ENCODE measurements around the gene RHOB. TPM values are rescaled to one million over a fixed set of nuclear protein-coding genes. Genes with fewer than 3 reads are reported as not detected.
"Not testable (repeated sequence)": the region's sequence is repeated elsewhere in the genome, so short reads cannot be mapped to it uniquely, and the experiment has no call there.

The RHOB gene
- total RNA-seq, 2 donors from 2014 or later: 376 to 784 TPM

DNA sequence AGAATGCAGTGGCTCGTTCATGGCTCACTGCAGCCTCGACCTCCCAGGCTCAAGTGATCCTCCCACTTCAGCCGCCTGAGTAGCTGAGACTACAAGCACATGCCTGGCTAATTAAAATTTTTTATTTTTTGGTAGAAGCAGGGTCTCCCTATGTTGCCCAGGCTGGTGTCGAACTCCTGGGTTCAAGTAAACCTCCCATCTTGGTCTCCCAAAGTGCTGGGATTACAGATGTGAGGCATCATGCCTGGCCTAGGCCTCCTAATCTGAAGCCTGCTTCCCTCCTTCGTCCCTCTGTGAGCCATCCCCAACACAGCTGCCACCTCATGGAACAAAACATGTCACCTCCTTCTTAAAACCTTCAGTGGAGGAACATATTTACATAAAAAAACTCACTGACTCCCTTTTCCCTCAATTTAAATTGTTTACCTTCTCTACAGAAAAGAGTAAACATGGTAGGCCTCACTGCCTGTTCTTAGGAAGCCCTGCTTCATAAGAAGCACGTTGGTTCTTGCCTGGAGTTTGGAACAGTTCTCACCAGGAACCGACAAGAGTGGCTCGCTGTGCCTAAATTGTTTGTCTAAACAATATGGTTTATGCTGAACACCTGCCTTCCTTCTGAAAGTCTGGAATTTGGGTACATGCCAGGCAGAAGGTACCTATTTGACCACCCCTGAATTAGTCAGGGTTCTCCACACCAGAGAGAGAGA is 12.1 kb upstream of the RHOB start:
- Histone ChIP-seq H3K27me3 (no peaks in the 10 kb centered on the region), H3K9me3 (no peaks in the 10 kb centered on the region), H3K4me3 (no peak overlapping the region), H3K36me3 (replicated peaks in 1 of 2; ENCODE audit: insufficient read depth in 1 of 2, low read depth in 2 of 2) (no peaks in the 10 kb centered on the region), H3K4me1 (peaks cover 33% of the 10 kb centered on the region), H3K27ac (no peak overlapping the region)
- TF ChIP-seq, protein P1, sequence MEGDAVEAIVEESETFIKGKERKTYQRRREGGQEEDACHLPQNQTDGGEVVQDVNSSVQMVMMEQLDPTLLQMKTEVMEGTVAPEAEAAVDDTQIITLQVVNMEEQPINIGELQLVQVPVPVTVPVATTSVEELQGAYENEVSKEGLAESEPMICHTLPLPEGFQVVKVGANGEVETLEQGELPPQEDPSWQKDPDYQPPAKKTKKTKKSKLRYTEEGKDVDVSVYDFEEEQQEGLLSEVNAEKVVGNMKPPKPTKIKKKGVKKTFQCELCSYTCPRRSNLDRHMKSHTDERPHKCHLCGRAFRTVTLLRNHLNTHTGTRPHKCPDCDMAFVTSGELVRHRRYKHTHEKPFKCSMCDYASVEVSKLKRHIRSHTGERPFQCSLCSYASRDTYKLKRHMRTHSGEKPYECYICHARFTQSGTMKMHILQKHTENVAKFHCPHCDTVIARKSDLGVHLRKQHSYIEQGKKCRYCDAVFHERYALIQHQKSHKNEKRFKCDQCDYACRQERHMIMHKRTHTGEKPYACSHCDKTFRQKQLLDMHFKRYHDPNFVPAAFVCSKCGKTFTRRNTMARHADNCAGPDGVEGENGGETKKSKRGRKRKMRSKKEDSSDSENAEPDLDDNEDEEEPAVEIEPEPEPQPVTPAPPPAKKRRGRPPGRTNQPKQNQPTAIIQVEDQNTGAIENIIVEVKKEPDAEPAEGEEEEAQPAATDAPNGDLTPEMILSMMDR (IDR thresholded peaks at IDR 0.05): no peak
- TF ChIP-seq POLR2A (IDR thresholded peaks at IDR 0.05): no peak
- WGBS, 2 donors: 87 to 89% methylated on average over 8 of the region's 8 CpGs
- intact Hi-C loops (cut with DNase I): no loop called here
- ATAC-seq (no peak), DNase-seq (peak in 2 of 4 donors; percentile 5)

DNA sequence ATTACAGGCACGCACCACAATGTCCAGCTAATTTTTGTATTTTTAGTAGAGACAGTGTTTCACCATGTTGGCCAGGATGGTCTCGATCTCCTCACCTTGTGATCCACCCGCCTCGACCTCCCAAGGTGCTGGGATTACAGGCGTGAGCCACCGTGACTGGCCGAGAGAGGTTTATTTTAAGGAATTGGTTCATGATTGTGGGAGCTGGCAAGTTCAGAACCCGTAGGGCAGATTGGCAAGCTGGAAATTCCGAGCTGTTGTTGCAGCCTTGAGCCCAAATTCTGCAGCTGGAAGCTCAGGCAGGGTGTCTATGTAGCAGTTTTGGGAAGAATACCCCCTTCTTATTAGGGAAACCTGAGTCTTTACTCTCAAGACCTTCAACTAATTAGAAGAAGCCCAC is 11.4 kb upstream of the RHOB start:
- intact Hi-C loops (cut with DNase I); ATAC-seq; H3K9me3 ChIP-seq; H3K27ac ChIP-seq; H3K4me3 ChIP-seq; H3K27me3 ChIP-seq; H3K36me3 ChIP-seq (replicated peaks in 1 of 2; ENCODE audit: insufficient read depth in 1 of 2, low read depth in 2 of 2): not testable (repeated sequence)
- H3K4me1 ChIP-seq: peaks cover 26% of the 10 kb centered on the region
- peak in 2 of 4 donors; percentile 2 to 8 for DNase-seq
- WGBS, 2 donors: 82 to 90% methylated on average over 9 of the region's 9 CpGs

DNA sequence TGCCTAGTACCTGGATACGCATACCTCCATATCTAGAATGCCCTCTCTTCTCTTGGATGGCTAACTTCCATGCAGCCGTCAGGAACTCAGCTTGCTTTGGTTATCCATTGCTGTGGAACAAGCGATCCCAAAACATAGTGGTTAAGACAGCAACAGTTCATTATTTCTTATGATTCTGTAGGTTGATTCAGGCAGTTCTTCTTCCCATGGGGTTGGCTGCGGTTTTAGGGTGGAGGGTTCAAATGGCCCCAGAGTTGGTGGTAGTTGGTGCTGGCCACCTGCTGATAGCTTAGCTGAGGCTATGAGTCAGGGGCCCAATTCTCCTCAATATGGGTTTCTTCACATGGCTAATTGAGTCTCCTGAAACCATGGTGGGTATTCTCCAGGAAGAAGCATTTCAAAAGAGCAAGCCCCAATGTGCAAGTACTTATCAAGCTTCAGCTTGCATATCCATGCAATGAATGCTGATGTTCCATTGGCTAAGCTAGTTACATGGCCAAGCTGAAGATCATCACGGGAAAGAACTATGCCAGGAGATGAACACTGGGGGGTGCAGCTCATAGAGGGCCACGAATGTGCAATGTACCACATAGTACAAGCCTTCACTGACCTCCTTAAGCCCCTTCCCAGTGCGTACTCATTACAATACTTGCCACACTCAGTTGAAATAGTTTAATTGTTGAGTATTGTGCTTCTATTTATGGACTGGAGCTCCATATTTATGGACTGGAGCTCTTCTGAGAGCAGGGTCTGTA is 10.0 kb upstream of the RHOB start:
- DNase-seq (peak in 2 of 4 donors; percentile 4 to 6), ATAC-seq (no peak)
- Histone ChIP-seq H3K36me3 (replicated peaks in 1 of 2; ENCODE audit: insufficient read depth in 1 of 2, low read depth in 2 of 2) (no peaks in the 10 kb centered on the region), H3K27ac (no peak overlapping the region), H3K9me3 (no peaks in the 10 kb centered on the region), H3K4me3 (no peak overlapping the region), H3K4me1 (peaks cover 24% of the 10 kb centered on the region), H3K27me3 (no peaks in the 10 kb centered on the region)
- WGBS, 2 donors: 89 to 90% methylated on average over 7 of the region's 7 CpGs
- intact Hi-C loops (cut with DNase I): no loop called here
- TF ChIP-seq, protein P1 (IDR thresholded peaks at IDR 0.05): no peak
- no peak for TF ChIP-seq POLR2A (IDR thresholded peaks at IDR 0.05)

DNA sequence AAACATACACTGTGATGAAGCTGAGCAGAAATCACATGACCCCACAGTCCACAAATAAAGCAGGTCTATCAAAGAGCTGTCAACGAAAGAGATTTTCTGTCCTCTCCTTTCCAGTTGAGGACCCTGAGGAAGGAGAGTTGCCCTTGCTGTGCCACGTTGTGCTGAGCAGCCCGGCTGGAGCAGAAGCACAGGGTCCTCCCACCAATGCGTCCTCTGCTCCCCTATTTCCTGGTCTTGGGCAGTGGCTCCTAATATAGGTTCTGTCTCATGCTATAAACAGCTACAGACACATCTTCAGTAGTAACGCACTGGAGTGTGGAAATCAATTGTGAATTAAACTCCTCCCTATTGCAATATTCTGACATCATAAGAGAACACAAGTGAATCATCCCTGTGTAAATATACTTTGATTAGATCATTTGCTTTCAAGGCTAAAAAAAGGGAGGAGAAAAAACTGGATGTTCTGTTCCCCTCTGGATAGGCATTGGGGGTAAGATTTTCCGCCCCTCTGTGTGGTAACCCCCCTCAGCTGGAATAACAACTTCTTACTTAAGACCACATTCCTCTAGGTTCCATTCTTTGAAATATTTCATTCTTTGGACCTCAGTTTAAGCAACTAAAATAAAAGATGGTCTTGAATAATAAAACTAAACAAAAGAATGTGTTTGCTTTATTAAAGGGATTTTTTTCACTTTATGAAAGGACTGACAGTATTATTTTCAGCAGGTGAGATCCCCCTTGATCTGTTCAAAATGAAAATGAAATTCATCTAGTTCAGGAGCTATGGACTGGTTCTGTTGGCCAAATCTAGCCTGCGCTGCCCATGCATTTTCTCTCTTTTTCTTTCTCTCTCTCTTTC is 8.3 kb upstream of the RHOB start:
- Histone ChIP-seq H3K27me3 (no peaks in the 10 kb centered on the region), H3K9me3 (no peaks in the 10 kb centered on the region), H3K36me3 (replicated peaks in 1 of 2; ENCODE audit: insufficient read depth in 1 of 2, low read depth in 2 of 2) (no peaks in the 10 kb centered on the region), H3K27ac (peak overlapping the region; percentile 60 to 87 (median 82)), H3K4me1 (peaks cover 32% of the 10 kb centered on the region), H3K4me3 (no peak overlapping the region)
- DNase-seq (peak in 3 of 4 donors; percentile 39 to 72 (median 68)), ATAC-seq (peak; percentile 77)
- TF ChIP-seq POLR2A (IDR thresholded peaks at IDR 0.05): peak; percentile 68 to 71 (median 69)
- TF ChIP-seq, protein P1 (IDR thresholded peaks at IDR 0.05): peak in 1 of 7 experiments; percentile 21
- WGBS, 2 donors: 36 to 41% methylated on average over 7 of the region's 7 CpGs
- intact Hi-C loops (cut with DNase I): no loop called here

DNA sequence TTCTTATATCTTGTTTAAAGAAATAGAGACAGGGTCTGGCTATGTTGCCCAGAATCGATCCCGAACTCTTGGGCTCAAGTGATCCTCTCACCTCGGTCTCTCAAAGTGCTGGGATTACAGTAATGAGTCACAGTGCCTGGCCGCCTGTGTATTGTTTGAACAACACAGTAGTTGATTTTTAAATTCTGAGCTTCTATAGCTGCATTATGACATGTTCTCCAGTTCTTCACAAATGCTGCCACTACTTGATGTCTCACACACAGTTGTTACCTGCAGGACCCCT is 7.7 kb upstream of the RHOB start:
- peak overlapping the region; percentile 60 to 87 (median 82) for H3K27ac ChIP-seq
- no peaks in the 10 kb centered on the region for H3K27me3 ChIP-seq
- 33 to 65% methylated on average over 4 of the region's 4 CpGs for WGBS, 2 donors
- no peaks in the 10 kb centered on the region for H3K9me3 ChIP-seq
- TF ChIP-seq, protein P1 (IDR thresholded peaks at IDR 0.05): no peak
- DNase-seq (peak in 3 of 4 donors; percentile 50 to 77 (median 57)), ATAC-seq (peak; percentile 45)
- peaks cover 37% of the 10 kb centered on the region for H3K4me1 ChIP-seq
- intact Hi-C loops (cut with DNase I): no loop called here
- H3K4me3 ChIP-seq: no peak overlapping the region
- H3K36me3 ChIP-seq (replicated peaks in 1 of 2; ENCODE audit: insufficient read depth in 1 of 2, low read depth in 2 of 2): no peaks in the 10 kb centered on the region

Data from body of pancreas (tissue), 4 donors.